ENCODE measurements around the gene GSPT1.
A peak's percentile ranks its signal among the peaks of the same experiment; 100 is the strongest.
"Not testable (repeated sequence)": the region's sequence is repeated elsewhere in the genome, so short reads cannot be mapped to it uniquely, and the experiment has no call there.

The GSPT1 gene

DNA sequence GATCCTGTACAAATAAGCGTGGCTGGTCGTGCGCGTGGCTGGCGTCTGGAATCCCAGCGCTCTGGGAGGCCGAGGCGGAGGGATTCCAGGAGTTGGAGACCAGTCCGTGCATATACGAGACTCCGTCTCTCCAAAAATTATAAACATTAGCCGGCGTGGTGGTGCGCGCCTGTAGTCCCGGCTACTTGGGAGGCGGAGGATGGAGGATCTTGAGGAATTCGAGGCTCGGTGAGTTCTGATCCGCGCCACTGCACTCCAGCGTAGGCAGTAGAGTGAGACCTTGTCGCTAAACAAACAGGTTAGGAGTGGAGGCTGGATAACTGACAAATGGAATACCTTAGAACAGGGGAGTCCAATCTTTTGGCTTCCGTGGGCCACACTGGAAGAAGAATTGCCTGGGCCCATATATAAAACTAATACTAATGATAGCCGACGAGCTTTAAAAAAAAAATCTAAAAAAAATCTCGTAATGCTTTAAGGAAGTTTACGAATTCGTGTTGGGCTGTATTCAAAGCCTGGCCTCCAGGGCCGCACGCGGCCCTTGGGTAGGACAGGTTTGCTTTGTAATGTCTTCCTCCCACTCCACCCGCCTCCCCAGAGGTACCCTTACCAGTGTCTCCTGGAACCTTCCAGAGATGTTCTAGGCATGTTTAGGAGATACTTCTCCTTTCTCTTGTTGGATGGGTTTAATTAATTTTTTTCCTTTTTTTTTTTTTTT, 63.5 kb downstream of the GSPT1 start:
- Mint-ChIP-seq H3K27me3 (ENCODE audit: low read depth) (no peaks in the 10 kb centered on the region), H3K4me1 (ENCODE audit: low read depth) (peaks cover 31% of the 10 kb centered on the region), H3K4me3 (peak overlapping the region; percentile 98), H3K9me3 (no peaks in the 10 kb centered on the region), H3K36me3 (ENCODE audit: low read depth) (peaks cover 41% of the 10 kb centered on the region), H3K27ac (peak overlapping the region; percentile 97)
- no peak for DNase-seq (ENCODE audit: low spot score)

DNA sequence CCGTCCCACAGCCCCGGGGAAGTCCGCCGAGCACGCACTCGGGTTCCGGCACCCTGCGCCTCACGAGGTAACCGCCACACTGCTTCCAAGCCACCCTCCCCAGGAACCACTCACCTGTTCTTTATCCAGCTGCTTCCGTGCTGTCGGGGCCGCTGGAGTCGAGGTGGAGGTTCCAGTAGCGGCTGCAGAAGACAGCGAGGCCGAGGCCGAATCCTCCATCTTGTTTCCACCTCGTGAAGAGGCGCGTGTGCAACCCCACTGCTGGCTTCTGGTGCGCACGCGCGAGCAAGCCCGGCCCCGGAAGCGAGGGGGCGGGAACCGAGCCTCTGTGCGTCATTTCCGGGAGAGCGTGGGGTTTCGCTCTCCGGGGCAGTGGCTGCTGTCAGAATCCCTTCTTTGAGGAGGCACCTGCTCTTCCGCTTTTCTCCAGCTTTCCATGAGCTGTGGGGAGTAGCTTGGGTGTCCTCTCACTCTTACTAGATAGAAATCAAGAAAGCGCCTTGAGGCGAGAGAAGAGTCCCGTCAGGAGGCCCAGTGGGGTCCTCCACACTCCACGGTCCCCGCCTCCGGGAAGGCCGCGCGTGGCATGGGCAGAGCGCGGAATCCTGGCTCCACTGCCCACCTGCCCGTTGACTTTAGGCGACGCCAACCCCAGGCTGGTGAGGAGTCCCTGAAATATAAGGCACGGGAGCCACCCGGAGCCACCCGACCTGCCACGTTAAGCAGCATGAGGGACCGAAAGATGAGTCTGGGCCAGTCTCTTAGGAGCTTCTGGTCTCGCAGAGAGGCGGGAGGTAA, 64.3 kb downstream of the GSPT1 start, which contains the start of gene RSL1D1:
Gene RSL1D1, minus strand, starts transcription at position 249 of the 798 bp plus-strand sequence. Its CDS starts 30 bp downstream, at position 219.
- peak; percentile 96 for DNase-seq (ENCODE audit: low spot score)
- peak within 1 kb of the TSS; percentile 97 for H3K27ac Mint-ChIP-seq
- peaks cover 31% of the 10 kb centered on the region for H3K4me1 Mint-ChIP-seq (ENCODE audit: low read depth)

DNA sequence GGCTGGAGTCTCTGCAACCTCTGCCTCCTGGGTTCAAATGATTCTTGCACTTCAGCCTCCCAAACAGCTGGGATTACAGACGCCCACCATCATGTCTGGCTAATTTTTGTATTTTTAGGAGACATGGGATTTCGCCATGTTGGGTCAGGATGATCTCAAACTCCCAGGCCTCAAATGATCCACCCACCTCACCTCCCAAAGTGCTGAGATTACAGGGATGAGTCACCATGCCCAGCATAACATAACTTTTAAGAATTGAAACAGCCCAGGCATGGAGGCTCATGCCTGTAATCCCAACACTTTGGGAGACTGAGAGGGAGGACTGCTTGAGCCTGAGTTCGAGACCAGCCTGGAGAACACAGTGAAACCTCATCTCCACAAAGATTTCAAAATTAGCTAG, 66.9 kb downstream of the GSPT1 start:
- Mint-ChIP-seq H3K27me3 (ENCODE audit: low read depth) (no peaks in the 10 kb centered on the region), H3K27ac (no peak overlapping the region), H3K4me3 (peak overlapping the region; percentile 52), H3K36me3 (ENCODE audit: low read depth) (peaks cover 56% of the 10 kb centered on the region), H3K9me3 (no peaks in the 10 kb centered on the region), H3K4me1 (ENCODE audit: low read depth) (peaks cover 21% of the 10 kb centered on the region)
- DNase-seq (ENCODE audit: low spot score), result no peak

More for the DNA sequence above, 64.3 kb downstream of the GSPT1 start, which contains the start of gene RSL1D1:
- Mint-ChIP-seq H3K9me3 (no peaks in the 10 kb centered on the region), H3K27me3 (ENCODE audit: low read depth) (no peaks in the 10 kb centered on the region), H3K36me3 (ENCODE audit: low read depth) (peaks cover 42% of the 10 kb centered on the region), H3K4me3 (peak within 1 kb of the TSS; percentile 98)

DNA sequence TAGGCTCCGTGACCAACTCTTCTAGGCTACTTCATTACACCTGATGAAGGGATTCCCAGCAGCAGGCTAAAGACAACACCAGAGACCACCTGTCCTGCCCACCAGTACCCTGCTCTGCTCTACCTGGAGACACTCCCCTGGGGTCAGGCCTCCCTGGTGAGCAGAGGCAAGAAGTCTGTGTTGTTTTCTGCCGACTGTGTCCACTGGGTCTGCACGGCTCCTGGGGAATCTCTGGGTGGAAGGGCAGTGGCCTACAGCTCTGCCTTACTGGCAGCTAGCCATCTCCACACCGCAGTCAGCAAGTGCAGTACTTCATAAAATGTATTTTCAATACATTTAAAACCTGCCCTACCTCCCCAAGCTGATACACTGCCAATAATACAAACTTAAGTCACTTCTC, 71.3 kb downstream of the GSPT1 start:
- Mint-ChIP-seq H3K27me3 (ENCODE audit: low read depth) (no peaks in the 10 kb centered on the region), H3K36me3 (ENCODE audit: low read depth) (peaks cover 70% of the 10 kb centered on the region), H3K9me3 (no peaks in the 10 kb centered on the region), H3K4me1 (ENCODE audit: low read depth) (peaks cover 10% of the 10 kb centered on the region), H3K4me3 (no peak overlapping the region), H3K27ac (no peak overlapping the region)
- DNase-seq (ENCODE audit: low spot score), result no peak

DNA sequence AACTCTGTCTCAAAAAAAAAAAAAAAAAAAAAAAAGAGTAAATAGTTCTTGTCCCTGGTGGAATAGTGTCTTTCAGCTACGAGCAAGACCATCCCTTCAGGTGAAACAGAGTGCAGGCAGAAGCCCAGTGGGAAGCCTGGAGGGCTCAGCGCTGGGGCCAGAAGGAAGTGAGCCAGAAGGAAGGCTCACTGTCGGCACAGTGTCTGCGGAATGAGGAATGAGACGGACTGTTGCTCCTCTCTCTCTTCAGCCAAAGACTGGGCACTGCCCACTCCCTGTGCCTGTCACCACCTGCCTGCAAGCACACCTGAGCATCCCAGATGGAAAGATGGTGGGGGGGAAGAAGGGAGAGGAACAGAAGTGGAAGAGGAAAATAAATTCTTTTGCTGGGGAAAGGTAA, 71.9 kb downstream of the GSPT1 start:
- DNase-seq (ENCODE audit: low spot score), result no peak
- H3K9me3 Mint-ChIP-seq, result no peaks in the 10 kb centered on the region
- no peak overlapping the region for H3K4me3 Mint-ChIP-seq
- no peaks in the 10 kb centered on the region for H3K27me3 Mint-ChIP-seq (ENCODE audit: low read depth)
- peaks cover 65% of the 10 kb centered on the region for H3K36me3 Mint-ChIP-seq (ENCODE audit: low read depth)
- peaks cover 6% of the 10 kb centered on the region for H3K4me1 Mint-ChIP-seq (ENCODE audit: low read depth)
- H3K27ac Mint-ChIP-seq, result no peak overlapping the region

DNA sequence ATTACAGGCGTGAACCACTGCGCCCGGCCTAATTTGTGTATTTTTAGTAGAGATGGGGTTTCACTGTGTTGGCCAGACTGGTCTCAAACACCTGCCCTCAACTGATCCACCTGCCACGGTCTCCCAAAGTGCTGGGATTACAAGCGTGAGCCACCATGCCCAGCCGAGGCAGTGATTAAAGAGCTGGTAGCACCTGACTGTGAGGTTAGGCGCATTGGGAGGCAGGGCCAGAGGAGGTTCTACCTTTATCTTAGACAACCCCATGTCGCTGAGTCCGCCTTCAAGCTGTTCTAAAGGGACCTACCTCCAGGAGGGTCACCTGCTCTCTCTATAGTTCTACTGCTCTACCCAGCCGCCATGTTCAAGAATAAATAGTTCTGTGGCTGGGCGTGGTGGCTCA, 72.5 kb downstream of the GSPT1 start:
- H3K27ac Mint-ChIP-seq, result no peak overlapping the region
- H3K36me3 Mint-ChIP-seq (ENCODE audit: low read depth), result peaks cover 59% of the 10 kb centered on the region

DNA sequence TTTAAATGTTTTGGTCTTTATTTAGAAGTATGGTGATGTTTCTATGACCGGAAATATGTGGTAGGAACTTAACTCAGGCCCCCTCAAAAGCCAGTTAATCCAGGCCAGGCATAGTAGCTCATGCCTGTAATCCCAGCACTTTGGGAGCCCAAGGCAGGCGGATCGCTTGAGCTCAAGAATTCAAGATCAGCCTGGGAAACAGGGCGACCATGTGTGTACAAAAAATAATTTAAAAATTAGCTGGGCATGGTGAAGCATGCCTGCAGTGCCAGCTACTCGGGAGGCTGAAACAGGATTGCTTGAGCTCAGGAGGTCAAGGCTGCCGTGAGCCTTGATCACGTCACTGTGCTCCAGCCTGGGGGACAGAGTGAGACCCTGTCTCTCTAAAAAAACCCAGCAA, 74.7 kb downstream of the GSPT1 start:
- Mint-ChIP-seq H3K4me3 (no peak overlapping the region), H3K27me3 (ENCODE audit: low read depth) (no peaks in the 10 kb centered on the region), H3K27ac (no peak overlapping the region), H3K36me3 (ENCODE audit: low read depth) (peaks cover 61% of the 10 kb centered on the region), H3K9me3 (no peaks in the 10 kb centered on the region), H3K4me1 (ENCODE audit: low read depth) (no peaks in the 10 kb centered on the region)
- no peak for DNase-seq (ENCODE audit: low spot score)

More for the DNA sequence above, 72.5 kb downstream of the GSPT1 start:
- no peak overlapping the region for H3K4me3 Mint-ChIP-seq
- no peaks in the 10 kb centered on the region for H3K9me3 Mint-ChIP-seq
- no peaks in the 10 kb centered on the region for H3K27me3 Mint-ChIP-seq (ENCODE audit: low read depth)
- no peak for DNase-seq (ENCODE audit: low spot score)
- H3K4me1 Mint-ChIP-seq (ENCODE audit: low read depth), result no peaks in the 10 kb centered on the region

DNA sequence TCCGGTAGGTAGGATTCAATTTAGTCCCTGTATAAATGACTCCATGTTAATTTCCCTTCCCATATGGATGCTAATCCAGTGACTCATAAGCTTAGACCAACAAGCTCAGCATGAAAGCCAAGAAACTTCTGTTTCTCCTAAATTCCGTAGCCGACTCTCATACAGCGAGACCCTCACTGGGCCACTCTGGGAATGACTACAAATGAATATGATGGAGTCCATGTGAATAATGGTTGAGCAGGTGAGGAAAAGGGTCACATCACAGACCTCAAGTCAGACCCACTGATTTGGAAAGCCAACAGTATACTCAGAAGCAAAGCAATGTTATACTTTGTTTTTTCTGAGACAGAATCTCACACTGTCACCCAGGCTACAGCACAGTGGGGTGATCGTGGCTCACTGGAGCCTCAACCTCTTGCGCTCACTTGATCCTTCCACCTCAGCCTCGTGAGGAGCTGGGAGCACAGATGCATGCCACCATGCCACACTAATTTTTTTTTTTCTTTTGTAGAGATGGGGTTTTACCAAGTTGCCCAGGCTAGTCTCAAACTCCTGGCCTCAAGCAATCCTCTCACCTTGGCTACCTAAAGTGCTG, 79.0 kb downstream of the GSPT1 start:
- H3K27me3 Mint-ChIP-seq (ENCODE audit: low read depth), result no peaks in the 10 kb centered on the region
- no peak overlapping the region for H3K4me3 Mint-ChIP-seq
- no peaks in the 10 kb centered on the region for H3K9me3 Mint-ChIP-seq
- peaks cover 35% of the 10 kb centered on the region for H3K36me3 Mint-ChIP-seq (ENCODE audit: low read depth)
- H3K4me1 Mint-ChIP-seq (ENCODE audit: low read depth), result no peaks in the 10 kb centered on the region
- no peak overlapping the region for H3K27ac Mint-ChIP-seq
- DNase-seq (ENCODE audit: low spot score), result no peak

DNA sequence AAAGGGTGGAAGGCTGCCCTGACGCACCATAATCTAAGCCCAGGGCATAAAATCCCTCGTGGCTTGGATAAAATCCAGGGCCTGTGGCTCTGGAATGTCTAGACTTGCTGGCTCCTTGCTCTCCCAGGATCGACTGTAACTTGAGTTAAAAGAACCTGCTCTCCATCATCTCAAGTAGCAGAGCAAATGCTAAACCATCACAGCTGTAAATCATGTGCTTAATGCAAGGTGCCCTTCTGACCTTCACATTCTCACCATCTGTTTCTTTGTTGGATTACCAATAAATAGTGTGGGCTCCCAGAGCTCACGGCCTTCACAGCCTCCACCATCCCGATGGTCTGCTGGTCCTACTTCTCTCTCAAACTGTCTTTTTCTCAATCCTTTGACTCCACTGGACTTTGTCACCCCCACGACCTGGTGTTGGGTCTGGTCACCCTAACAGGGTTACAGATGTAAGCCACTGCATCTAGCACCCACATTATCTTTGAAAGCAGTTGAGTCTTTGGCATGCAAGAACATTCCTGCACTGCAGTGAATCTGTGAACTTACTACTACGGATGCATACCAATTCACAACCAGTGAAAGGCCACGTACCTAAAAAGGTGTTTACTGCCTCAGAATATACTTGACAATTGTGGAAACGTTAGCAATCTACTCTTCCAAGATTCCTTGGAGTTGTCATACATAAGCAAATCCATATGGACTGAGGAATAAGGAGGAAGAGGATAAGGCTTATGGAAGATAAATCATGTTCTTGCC, 79.7 kb downstream of the GSPT1 start:
- peaks cover 30% of the 10 kb centered on the region for H3K36me3 Mint-ChIP-seq (ENCODE audit: low read depth)
- H3K4me3 Mint-ChIP-seq, result no peak overlapping the region
- no peaks in the 10 kb centered on the region for H3K9me3 Mint-ChIP-seq
- no peaks in the 10 kb centered on the region for H3K4me1 Mint-ChIP-seq (ENCODE audit: low read depth)
- H3K27me3 Mint-ChIP-seq (ENCODE audit: low read depth), result no peaks in the 10 kb centered on the region
- no peak overlapping the region for H3K27ac Mint-ChIP-seq
- DNase-seq (ENCODE audit: low spot score), result no peak

DNA sequence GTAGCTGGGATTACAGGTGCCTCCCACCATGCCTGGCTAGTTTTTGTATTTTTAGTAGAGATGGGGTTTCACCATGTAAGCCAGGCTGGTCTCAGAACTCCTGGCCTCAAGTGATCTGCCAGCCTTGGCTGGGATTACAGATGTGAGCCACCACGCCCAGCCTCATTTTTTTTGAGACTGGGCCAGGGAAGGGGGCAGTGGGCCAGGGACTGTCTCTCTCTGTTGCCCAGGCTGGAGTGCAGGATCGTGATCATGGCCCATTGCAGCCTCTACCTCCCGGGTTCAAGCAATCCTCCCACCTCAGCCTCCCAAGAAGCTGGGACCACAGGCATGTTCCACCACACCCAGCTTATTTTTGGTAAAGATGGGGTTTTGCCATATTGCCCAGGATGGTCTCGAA, 80.4 kb downstream of the GSPT1 start:
- H3K27me3 Mint-ChIP-seq (ENCODE audit: low read depth), result no peaks in the 10 kb centered on the region
- no peaks in the 10 kb centered on the region for H3K9me3 Mint-ChIP-seq
- DNase-seq (ENCODE audit: low spot score), result no peak
- no peak overlapping the region for H3K4me3 Mint-ChIP-seq
- H3K4me1 Mint-ChIP-seq (ENCODE audit: low read depth), result no peaks in the 10 kb centered on the region
- peaks cover 26% of the 10 kb centered on the region for H3K36me3 Mint-ChIP-seq (ENCODE audit: low read depth)
- H3K27ac Mint-ChIP-seq, result no peak overlapping the region

DNA sequence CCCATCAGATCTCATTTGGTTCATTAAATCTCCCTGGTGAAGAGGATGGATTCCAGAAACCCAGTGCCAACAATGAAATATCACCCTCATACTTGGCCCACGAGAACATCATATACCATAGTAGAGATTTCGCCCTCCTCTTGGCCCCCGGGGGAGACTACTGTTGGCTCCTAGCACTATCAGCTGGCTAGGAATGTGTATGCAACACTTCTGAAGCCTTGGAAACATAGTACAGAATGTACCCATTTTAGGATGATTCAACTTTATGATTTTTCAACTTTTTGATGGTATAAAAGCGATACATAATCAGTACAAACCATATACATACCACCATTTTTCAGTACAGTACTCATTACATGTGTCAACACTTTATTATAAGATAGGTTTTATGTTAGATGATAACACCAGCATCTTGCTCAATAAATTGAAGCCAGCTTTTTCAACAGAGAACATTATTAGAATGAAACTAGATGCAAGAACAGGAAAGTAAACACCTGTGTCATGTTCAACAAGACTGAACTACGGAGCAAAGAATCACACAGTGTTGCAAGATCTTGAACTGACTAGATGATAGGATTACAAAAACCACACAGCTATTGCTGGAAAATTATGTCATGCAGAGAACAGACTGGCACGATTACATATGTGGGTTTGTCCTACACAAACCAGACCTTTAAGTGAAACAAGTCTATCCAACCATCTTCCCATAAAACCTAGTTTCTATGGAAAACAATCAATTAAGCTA, 81.6 kb downstream of the GSPT1 start:
- Mint-ChIP-seq H3K27me3 (ENCODE audit: low read depth) (no peaks in the 10 kb centered on the region), H3K4me1 (ENCODE audit: low read depth) (no peaks in the 10 kb centered on the region), H3K36me3 (ENCODE audit: low read depth) (peaks cover 17% of the 10 kb centered on the region), H3K9me3 (no peaks in the 10 kb centered on the region), H3K4me3 (no peak overlapping the region), H3K27ac (no peak overlapping the region)
- no peak for DNase-seq (ENCODE audit: low spot score)

DNA sequence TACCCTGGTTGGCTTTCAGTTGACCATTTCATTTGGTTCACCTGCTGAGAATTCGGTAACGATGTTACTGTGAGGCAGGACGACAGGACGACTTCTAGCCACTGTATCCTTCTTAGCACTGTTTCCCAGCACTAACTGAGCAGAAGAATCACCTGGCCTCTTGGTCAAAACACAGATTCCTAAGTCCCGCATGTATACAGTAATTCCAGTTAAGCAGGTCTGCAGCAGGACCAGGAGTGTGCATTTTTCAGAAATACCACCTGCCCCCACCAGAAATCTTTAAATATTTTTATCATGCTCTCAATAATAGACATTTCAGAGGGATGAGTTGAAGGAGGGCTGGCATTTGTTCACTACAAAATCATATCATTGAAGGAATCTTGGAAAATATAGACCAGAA, 87.1 kb downstream of the GSPT1 start:
- H3K9me3 Mint-ChIP-seq, result no peaks in the 10 kb centered on the region
- H3K27me3 Mint-ChIP-seq (ENCODE audit: low read depth), result no peaks in the 10 kb centered on the region
- no peak overlapping the region for H3K27ac Mint-ChIP-seq
- H3K4me3 Mint-ChIP-seq, result no peak overlapping the region
- no peak for DNase-seq (ENCODE audit: low spot score)
- H3K4me1 Mint-ChIP-seq (ENCODE audit: low read depth), result no peaks in the 10 kb centered on the region
- H3K36me3 Mint-ChIP-seq (ENCODE audit: low read depth), result no peaks in the 10 kb centered on the region

DNA sequence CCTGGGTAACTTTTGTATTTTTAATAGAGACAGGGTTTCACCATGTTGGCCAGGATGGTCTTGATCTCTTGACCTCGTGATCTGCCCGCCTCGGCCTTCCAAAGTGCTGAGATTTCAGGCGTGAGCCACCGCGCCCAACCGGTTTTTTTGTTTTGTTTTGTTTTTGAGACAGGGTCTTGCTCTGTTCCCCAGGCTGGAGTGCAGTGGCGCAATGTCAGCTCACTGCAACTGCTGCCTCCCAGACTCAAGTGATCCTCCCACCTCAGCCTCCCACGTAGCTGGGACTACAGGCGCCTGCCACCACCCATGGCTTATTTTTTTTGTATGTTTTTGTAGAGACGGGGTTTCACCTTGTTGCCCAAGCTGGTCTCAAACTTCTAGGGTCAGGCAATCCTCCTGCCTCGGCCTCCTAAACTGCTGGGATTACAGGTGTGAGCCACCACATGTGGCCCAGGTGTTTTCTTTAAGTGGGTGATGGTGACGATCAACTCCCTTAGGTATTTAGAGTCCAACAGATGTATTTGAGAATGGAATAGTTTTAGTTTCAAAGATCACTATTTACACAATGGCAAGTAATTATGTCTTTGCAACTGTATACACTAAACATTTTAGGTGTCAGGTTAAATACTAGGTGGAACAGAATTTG, 90.1 kb downstream of the GSPT1 start:
- H3K27me3 Mint-ChIP-seq (ENCODE audit: low read depth); H3K9me3 Mint-ChIP-seq; H3K4me1 Mint-ChIP-seq (ENCODE audit: low read depth); H3K36me3 Mint-ChIP-seq (ENCODE audit: low read depth); H3K4me3 Mint-ChIP-seq; H3K27ac Mint-ChIP-seq; DNase-seq (ENCODE audit: low spot score): not testable (repeated sequence)

All from T-helper 2 cell treated with Interferon-gamma antibody and Interleukin-4, amounts not matched to agents 5 μg/mL and 100 μg/mL, for 36 hours (primary cell).